ENCODE results near the gene SLC25A24. TPM values are rescaled to one million over a fixed set of nuclear protein-coding genes. Genes with fewer than 3 reads are reported as not detected.
"Not testable (repeated sequence)": the region's sequence is repeated elsewhere in the genome, so short reads cannot be mapped to it uniquely, and the experiment has no call there.

SLC25A24 gene
- total RNA-seq, 1 donor from 2014 or later: 55.3 TPM

GRCh38 chr1:108216028-108216890 lies 16.1 kb upstream of the SLC25A24 start:
- H2AFZ ChIP-seq (ENCODE audit: low read depth, low read length); H3K36me3 ChIP-seq (ENCODE audit: insufficient read depth, low read length); H3K36me3 Mint-ChIP-seq (ENCODE audit: low read depth, unreplicated experiment); H4K20me1 ChIP-seq (ENCODE audit: insufficient read depth, low read length); H3K9me3 ChIP-seq (ENCODE audit: insufficient read depth, low read depth, low read length); H3K9ac ChIP-seq (ENCODE audit: low read length); H3K4me1 ChIP-seq (ENCODE audit: insufficient read depth, low read length); FAIRE-seq; DNase-seq (ENCODE audit: low read depth); H3K4me3 ChIP-seq (ENCODE audit: insufficient read depth, low read depth, low read length); H3K27me3 Mint-ChIP-seq (ENCODE audit: low read depth, unreplicated experiment); H3K27ac ChIP-seq (ENCODE audit: low read depth, low read length); H3K79me2 ChIP-seq (ENCODE audit: insufficient read depth, low read length); H3K9me3 Mint-ChIP-seq (ENCODE audit: unreplicated experiment); H3K4me2 ChIP-seq (ENCODE audit: low read length); H3K4me3 Mint-ChIP-seq (ENCODE audit: unreplicated experiment); H3K27ac Mint-ChIP-seq (ENCODE audit: unreplicated experiment): not testable (repeated sequence)
- peaks cover 16% of the 10 kb centered on the region for H3K4me1 Mint-ChIP-seq (ENCODE audit: low read depth, unreplicated experiment)
- peaks cover 11% of the 10 kb centered on the region for H3K27me3 ChIP-seq (ENCODE audit: insufficient read depth, low read length)

- H3K27me3 ChIP-seq (ENCODE audit: insufficient read depth, low read length): peaks cover 11% of the 10 kb centered on the region
- FAIRE-seq: peak; percentile 34
- not testable (repeated sequence) for H3K9me3 Mint-ChIP-seq (ENCODE audit: unreplicated experiment); H3K27me3 Mint-ChIP-seq (ENCODE audit: low read depth, unreplicated experiment); H4K20me1 ChIP-seq (ENCODE audit: insufficient read depth, low read length); H3K4me1 ChIP-seq (ENCODE audit: insufficient read depth, low read length); H3K36me3 ChIP-seq (ENCODE audit: insufficient read depth, low read length); H3K9me3 ChIP-seq (ENCODE audit: insufficient read depth, low read depth, low read length); H3K27ac ChIP-seq (ENCODE audit: low read depth, low read length); H3K79me2 ChIP-seq (ENCODE audit: insufficient read depth, low read length); H3K9ac ChIP-seq (ENCODE audit: low read length); DNase-seq (ENCODE audit: low read depth); H3K4me3 Mint-ChIP-seq (ENCODE audit: unreplicated experiment); H3K27ac Mint-ChIP-seq (ENCODE audit: unreplicated experiment); H3K4me3 ChIP-seq (ENCODE audit: insufficient read depth, low read depth, low read length); H3K4me2 ChIP-seq (ENCODE audit: low read length); H2AFZ ChIP-seq (ENCODE audit: low read depth, low read length); H3K36me3 Mint-ChIP-seq (ENCODE audit: low read depth, unreplicated experiment)
- TF ChIP-seq CTCF (IDR thresholded peaks at IDR 0.05; ENCODE audit: insufficient read depth, low read depth, low read length): peak; percentile 41
- H3K4me1 Mint-ChIP-seq (ENCODE audit: low read depth, unreplicated experiment): peaks cover 16% of the 10 kb centered on the region
These were observed 14.7 kb upstream of the SLC25A24 start for GRCh38 chr1:108214641-108215465.

GRCh38 chr1:108211014-108211413 lies 10.9 kb upstream of the SLC25A24 start:
- no peak overlapping the region for H3K4me3 Mint-ChIP-seq (ENCODE audit: unreplicated experiment)
- H3K27me3 Mint-ChIP-seq (ENCODE audit: low read depth, unreplicated experiment): peaks cover 9% of the 10 kb centered on the region
- DNase-seq (ENCODE audit: low read depth) (no peak), FAIRE-seq (no peak)
- H3K9me3 Mint-ChIP-seq (ENCODE audit: unreplicated experiment): no peaks in the 10 kb centered on the region
- H3K27ac Mint-ChIP-seq (ENCODE audit: unreplicated experiment): no peak overlapping the region
- no peak overlapping the region for H3K4me2 ChIP-seq (ENCODE audit: low read length)
- H3K36me3 ChIP-seq (ENCODE audit: insufficient read depth, low read length): no peaks in the 10 kb centered on the region
- no peak overlapping the region for H3K9ac ChIP-seq (ENCODE audit: low read length)
- H3K27ac ChIP-seq (ENCODE audit: low read depth, low read length): no peak overlapping the region
- H3K4me1 Mint-ChIP-seq (ENCODE audit: low read depth, unreplicated experiment): peaks cover 3% of the 10 kb centered on the region
- no peaks in the 10 kb centered on the region for H4K20me1 ChIP-seq (ENCODE audit: insufficient read depth, low read length)
- H3K27me3 ChIP-seq (ENCODE audit: insufficient read depth, low read length): peaks cover 21% of the 10 kb centered on the region
- H3K9me3 ChIP-seq (ENCODE audit: insufficient read depth, low read depth, low read length): no peaks in the 10 kb centered on the region
- peaks cover 2% of the 10 kb centered on the region for H3K36me3 Mint-ChIP-seq (ENCODE audit: low read depth, unreplicated experiment)
- no peak overlapping the region for H3K4me3 ChIP-seq (ENCODE audit: insufficient read depth, low read depth, low read length)
- no peaks in the 10 kb centered on the region for H3K79me2 ChIP-seq (ENCODE audit: insufficient read depth, low read length)
- no peaks in the 10 kb centered on the region for H3K4me1 ChIP-seq (ENCODE audit: insufficient read depth, low read length)
- H2AFZ ChIP-seq (ENCODE audit: low read depth, low read length): no peak overlapping the region
- no peak for TF ChIP-seq CTCF (IDR thresholded peaks at IDR 0.05; ENCODE audit: insufficient read depth, low read depth, low read length)
